ENCODE results near the gene WNT10A. TPM values are rescaled to one million over a fixed set of nuclear protein-coding genes. Genes with fewer than 3 reads are reported as not detected.
A peak's percentile ranks its signal among the peaks of the same experiment; 100 is the strongest.

Gene WNT10A
- total and polyA plus RNA-seq, 2 experiments from 2014 or later = 1.9 TPM

DNA sequence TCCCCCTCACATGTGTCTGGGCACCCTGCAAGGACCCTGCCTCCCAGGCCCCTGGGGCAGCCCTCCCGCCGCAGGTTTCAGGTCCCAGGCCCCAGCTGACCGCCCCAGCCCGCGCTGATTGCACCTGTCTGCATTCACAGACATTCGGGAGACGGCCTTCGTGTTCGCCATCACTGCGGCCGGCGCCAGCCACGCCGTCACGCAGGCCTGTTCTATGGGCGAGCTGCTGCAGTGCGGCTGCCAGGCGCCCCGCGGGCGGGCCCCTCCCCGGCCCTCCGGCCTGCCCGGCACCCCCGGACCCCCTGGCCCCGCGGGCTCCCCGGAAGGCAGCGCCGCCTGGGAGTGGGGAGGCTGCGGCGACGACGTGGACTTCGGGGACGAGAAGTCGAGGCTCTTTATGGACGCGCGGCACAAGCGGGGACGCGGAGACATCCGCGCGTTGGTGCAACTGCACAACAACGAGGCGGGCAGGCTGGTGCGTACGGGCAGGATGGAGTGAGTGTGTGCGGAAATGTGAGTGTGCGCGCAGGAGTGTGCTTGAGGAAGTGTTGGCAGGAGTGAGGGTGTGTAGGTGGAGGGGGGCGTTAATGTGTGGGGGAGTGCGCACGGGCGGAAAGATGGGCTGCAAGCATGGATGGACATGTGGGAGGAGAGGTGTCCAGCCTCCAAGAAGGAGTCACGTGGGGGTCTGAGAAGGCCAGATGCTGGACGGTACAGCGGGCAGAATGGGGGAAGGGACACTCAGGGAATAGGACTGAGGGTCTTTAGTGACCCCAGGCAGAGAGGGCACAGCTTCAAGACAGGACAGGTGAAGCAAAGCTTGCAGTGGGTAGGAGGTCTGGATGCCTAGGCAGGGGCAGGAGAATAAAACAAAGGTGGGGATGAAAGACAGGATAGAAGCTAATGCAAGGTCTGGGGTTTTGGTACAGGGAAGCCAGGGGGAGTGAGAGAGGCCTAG lies 9.0 kb upstream of the WNT10A start:
- no peak for DNase-seq (ENCODE audit: low spot score)
- no peak overlapping the region for H3K27ac ChIP-seq
- H3K4me1 ChIP-seq (ENCODE audit: insufficient read depth) = peaks cover 6% of the 10 kb centered on the region
- no peak overlapping the region for H2AFZ ChIP-seq
- TF ChIP-seq EZH2phosphoT487 (IDR thresholded peaks at IDR 0.05; ENCODE audit: low read depth, severe bottlenecking, unreplicated experiment) (no peak), EZH2 (IDR thresholded peaks at IDR 0.05; ENCODE audit: borderline replicate concordance) (peak; percentile 61)
- TF ChIP-seq, protein P1, sequence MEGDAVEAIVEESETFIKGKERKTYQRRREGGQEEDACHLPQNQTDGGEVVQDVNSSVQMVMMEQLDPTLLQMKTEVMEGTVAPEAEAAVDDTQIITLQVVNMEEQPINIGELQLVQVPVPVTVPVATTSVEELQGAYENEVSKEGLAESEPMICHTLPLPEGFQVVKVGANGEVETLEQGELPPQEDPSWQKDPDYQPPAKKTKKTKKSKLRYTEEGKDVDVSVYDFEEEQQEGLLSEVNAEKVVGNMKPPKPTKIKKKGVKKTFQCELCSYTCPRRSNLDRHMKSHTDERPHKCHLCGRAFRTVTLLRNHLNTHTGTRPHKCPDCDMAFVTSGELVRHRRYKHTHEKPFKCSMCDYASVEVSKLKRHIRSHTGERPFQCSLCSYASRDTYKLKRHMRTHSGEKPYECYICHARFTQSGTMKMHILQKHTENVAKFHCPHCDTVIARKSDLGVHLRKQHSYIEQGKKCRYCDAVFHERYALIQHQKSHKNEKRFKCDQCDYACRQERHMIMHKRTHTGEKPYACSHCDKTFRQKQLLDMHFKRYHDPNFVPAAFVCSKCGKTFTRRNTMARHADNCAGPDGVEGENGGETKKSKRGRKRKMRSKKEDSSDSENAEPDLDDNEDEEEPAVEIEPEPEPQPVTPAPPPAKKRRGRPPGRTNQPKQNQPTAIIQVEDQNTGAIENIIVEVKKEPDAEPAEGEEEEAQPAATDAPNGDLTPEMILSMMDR (IDR thresholded peaks at IDR 0.05; ENCODE audit: poor library complexity) = no peak
- no peaks in the 10 kb centered on the region for H3K9me3 ChIP-seq (ENCODE audit: low read depth)
- no peaks in the 10 kb centered on the region for H4K20me1 ChIP-seq (ENCODE audit: insufficient read depth, poor library complexity, severe bottlenecking)
- no peaks in the 10 kb centered on the region for H3K9me2 ChIP-seq (replicated peaks; ENCODE audit: insufficient read depth)
- peaks cover 94% of the 10 kb centered on the region for H3K27me3 ChIP-seq
- no peaks in the 10 kb centered on the region for H3K79me2 ChIP-seq
- no peaks in the 10 kb centered on the region for H3K36me3 ChIP-seq (replicated peaks; ENCODE audit: insufficient read depth, low read depth)
- WGBS (ENCODE audit: low lambda C conversion rate, missing lambda C conversion rate) = 49% methylated on average over 34 of the region's 60 CpGs
- no peak overlapping the region for H3K4me2 ChIP-seq
- H3K4me3 ChIP-seq = no peak overlapping the region

DNA sequence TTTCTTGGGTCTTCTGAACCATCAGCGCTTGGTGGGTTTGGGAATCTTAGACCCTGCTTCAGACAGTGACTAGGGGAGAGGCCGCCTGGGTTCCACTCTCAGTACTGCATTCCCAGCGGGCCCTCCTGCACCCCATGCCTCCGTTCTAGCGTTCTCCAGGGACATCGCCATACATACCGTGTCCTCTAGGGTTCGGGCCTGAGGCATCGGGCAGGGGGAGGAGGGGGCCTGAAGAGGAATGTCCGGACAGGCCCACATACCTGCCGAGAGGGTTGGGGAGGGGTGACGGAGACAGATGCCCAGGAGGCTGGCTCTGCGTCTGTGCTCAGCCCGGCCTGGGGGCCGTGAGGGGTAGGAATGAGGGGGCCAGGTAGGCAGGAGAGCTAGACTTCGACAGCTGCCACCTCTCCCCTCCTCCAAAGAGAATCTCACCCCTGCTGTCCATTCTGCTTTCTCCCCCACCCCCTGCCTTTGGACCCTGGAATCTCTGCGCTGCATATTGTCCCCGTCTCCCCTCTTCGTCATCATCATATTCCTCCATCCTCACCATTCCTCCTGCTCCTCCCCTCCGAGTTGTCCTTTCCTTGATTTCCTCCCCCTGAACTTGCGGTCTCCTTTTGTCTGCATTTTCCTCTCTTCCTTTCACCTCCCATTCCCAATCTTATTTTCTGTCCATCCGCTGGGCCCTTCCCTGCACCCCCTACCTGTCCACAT lies 7.8 kb upstream of the WNT10A start:
- no peaks in the 10 kb centered on the region for H3K9me2 ChIP-seq (replicated peaks; ENCODE audit: insufficient read depth)
- no peak overlapping the region for H2AFZ ChIP-seq
- no peaks in the 10 kb centered on the region for H4K20me1 ChIP-seq (ENCODE audit: insufficient read depth, poor library complexity, severe bottlenecking)
- no peaks in the 10 kb centered on the region for H3K9me3 ChIP-seq (ENCODE audit: low read depth)
- no peaks in the 10 kb centered on the region for H3K36me3 ChIP-seq (replicated peaks; ENCODE audit: insufficient read depth, low read depth)
- peak overlapping the region; percentile 62 for H3K4me2 ChIP-seq
- no peak for DNase-seq (ENCODE audit: low spot score)
- peaks cover 91% of the 10 kb centered on the region for H3K27me3 ChIP-seq
- TF ChIP-seq EZH2 (IDR thresholded peaks at IDR 0.05; ENCODE audit: borderline replicate concordance) (no peak), EZH2phosphoT487 (IDR thresholded peaks at IDR 0.05; ENCODE audit: low read depth, severe bottlenecking, unreplicated experiment) (no peak)
- H3K79me2 ChIP-seq = no peaks in the 10 kb centered on the region
- peaks cover 6% of the 10 kb centered on the region for H3K4me1 ChIP-seq (ENCODE audit: insufficient read depth)
- WGBS (ENCODE audit: low lambda C conversion rate, missing lambda C conversion rate) = 26% methylated on average over 22 of the region's 22 CpGs
- no peak overlapping the region for H3K4me3 ChIP-seq
- no peak overlapping the region for H3K27ac ChIP-seq

DNA sequence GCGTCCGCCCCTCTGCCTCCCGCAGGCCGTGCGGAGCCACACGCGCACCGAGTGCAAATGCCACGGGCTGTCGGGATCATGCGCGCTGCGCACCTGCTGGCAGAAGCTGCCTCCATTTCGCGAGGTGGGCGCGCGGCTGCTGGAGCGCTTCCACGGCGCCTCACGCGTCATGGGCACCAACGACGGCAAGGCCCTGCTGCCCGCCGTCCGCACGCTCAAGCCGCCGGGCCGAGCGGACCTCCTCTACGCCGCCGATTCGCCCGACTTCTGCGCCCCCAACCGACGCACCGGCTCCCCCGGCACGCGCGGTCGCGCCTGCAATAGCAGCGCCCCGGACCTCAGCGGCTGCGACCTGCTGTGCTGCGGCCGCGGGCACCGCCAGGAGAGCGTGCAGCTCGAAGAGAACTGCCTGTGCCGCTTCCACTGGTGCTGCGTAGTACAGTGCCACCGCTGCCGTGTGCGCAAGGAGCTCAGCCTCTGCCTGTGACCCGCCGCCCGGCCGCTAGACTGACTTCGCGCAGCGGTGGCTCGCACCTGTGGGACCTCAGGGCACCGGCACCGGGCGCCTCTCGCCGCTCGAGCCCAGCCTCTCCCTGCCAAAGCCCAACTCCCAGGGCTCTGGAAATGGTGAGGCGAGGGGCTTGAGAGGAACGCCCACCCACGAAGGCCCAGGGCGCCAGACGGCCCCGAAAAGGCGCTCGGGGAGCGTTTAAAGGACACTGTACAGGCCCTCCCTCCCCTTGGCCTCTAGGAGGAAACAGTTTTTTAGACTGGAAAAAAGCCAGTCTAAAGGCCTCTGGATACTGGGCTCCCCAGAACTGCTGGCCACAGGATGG lies 7.1 kb upstream of the WNT10A start:
- TF ChIP-seq, protein P1 (IDR thresholded peaks at IDR 0.05; ENCODE audit: poor library complexity) = no peak
- TF ChIP-seq EZH2phosphoT487 (IDR thresholded peaks at IDR 0.05; ENCODE audit: low read depth, severe bottlenecking, unreplicated experiment) = no peak
- TF ChIP-seq EZH2 (IDR thresholded peaks at IDR 0.05; ENCODE audit: borderline replicate concordance) = peak; percentile 87
- Histone ChIP-seq H3K36me3 (replicated peaks; ENCODE audit: insufficient read depth, low read depth) (no peaks in the 10 kb centered on the region), H3K27ac (no peak overlapping the region), H3K4me3 (no peak overlapping the region), H3K9me3 (ENCODE audit: low read depth) (no peaks in the 10 kb centered on the region), H3K79me2 (no peaks in the 10 kb centered on the region), H3K4me1 (ENCODE audit: insufficient read depth) (peaks cover 6% of the 10 kb centered on the region), H4K20me1 (ENCODE audit: insufficient read depth, poor library complexity, severe bottlenecking) (no peaks in the 10 kb centered on the region), H2AFZ (no peak overlapping the region), H3K9me2 (replicated peaks; ENCODE audit: insufficient read depth) (no peaks in the 10 kb centered on the region), H3K4me2 (peak overlapping the region; percentile 62), H3K27me3 (peaks cover 91% of the 10 kb centered on the region)
- no peak for DNase-seq (ENCODE audit: low spot score)
- WGBS (ENCODE audit: low lambda C conversion rate, missing lambda C conversion rate) = 19% methylated on average over 83 of the region's 86 CpGs

Measured in hepatocyte (in vitro differentiated cells).